ENCODE results near the gene RTL10.

RTL10 gene

DNA sequence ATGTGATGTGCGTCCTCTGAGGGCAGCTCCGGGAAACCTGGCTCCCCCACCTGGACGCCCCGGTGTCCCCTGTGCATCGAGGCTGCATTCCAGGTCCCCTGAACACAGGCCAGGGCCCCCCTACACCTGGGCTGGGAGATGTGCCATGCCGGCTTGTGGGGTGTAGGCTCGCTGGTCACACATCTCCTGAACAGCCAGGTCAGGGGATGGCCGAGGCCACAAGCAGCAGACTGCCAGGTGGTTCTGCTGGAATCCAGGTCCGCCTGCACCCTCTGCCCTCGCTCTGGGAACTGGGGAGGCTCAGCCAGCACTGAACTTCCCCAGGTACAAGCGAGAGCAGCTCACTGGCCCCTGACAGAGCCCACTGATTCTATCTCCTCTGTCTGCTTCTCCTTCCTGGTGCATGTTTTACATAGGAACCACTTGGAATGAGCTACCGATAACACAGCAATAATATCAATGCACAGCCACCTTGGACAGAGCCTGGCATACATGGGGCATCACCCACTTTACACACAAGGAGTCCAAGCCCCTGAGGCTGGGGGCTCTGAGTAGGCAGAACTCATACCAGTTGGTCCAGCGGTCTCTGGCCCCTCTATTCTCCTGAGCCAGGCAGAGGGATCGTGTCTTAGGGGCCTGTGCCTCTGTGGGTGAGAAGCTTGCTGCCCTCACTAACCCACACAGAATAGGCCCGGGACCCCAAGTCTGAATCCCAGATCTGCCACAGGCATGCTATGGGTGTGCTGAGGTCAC, 47.3 kb downstream of the RTL10 start:
- no peak for DNase-seq

- no peak for DNase-seq
These were observed 48.2 kb downstream of the RTL10 start for GRCh38 chr22:19806213-19807160.

DNA sequence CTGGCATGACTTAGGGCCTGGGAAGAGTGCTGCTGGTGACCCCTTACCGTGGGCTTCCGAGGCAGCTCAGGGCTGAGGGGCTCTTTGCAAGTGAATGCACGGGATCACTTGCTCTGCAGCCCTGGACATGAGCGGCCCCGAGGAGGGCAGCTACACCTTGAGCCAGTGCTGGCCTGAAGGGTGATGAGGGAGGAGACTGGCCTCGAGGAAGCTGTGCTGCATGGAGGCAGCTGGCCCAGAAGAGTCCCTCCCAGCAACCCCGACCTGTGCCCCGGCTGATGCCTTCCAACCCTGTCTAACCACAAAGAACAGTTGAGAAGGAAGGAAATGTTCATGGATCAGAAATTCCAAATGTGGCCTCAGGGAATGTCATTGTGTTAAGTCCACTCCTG, 48.9 kb downstream of the RTL10 start:
- DNase-seq, result no peak
